Colonic mucosa (tissue), 4 donors: ENCODE measurements around the gene TTC28. TPM values are rescaled to one million over a fixed set of nuclear protein-coding genes. Genes with fewer than 3 reads are reported as not detected.
A peak's percentile ranks its signal among the peaks of the same experiment; 100 is the strongest.

ENCODE experiments used
- DNase-seq: peaks from one replicate; pipeline ENCODE4 v3.0.0-alpha.2; 2020
- H3K27ac ChIP-seq: fragments of 200-600 bp; one replicate; pipeline ENCODE4 v1.8.0; 2021
- H3K27me3 ChIP-seq: fragments of 200-600 bp; one replicate; pipeline ENCODE4 v1.8.0; 2021
- H3K36me3 ChIP-seq: fragments of 200-600 bp; one replicate; pipeline ENCODE4 v1.8.0; 2021
- H3K4me1 ChIP-seq: fragments of 200-600 bp; one replicate; pipeline ENCODE4 v1.8.0; 2021; ENCODE audit warnings: mild to moderate bottlenecking
- H3K4me3 ChIP-seq: fragments of 200-600 bp; one replicate; pipeline ENCODE4 v1.8.0; 2021
- H3K9ac ChIP-seq, 2 donors: one replicate each; pipeline ENCODE4 v1.7.0; 2013; ENCODE audit warnings: control low read depth in 2 of 2, low read depth in 2 of 2, low read length in 2 of 2
- H3K9me3 ChIP-seq: fragments of 200-600 bp; one replicate; pipeline ENCODE4 v1.8.0; 2021
- intact Hi-C: fragments of 100-400 bp; cut with DNase I; formaldehyde crosslinking; loops from one replicate; pipeline ENCODE4 v1.14.1; 2022
- total RNA-seq, 2 donors: library from RNA; stranded (reverse); fragmentation: NEBNext Ultra II Directional in 1 of 2; extraction: Animal tissue kit (Norgen Biotek cat#: 25700) in 1 of 2; gene quantifications; one replicate each; pipeline ENCODE4 v1.2.1, GENCODE V29; 2021
- TF ChIP-seq, protein P1 (sequence below): fragments of 200-600 bp; IDR thresholded peaks from one replicate; pipeline ENCODE4 v1.8.0; 2022; ENCODE audit warnings: antibody characterized with exemption, mild to moderate bottlenecking
- donor health status: healthy.
- donor health status: DM: no; HTN: no; CAD: no.
- donor health status: DM: no; HTN: no; CAD: no.

TTC28 gene
- total RNA-seq, 2 donors from 2014 or later, result 6.6 to 9.2 TPM

DNA sequence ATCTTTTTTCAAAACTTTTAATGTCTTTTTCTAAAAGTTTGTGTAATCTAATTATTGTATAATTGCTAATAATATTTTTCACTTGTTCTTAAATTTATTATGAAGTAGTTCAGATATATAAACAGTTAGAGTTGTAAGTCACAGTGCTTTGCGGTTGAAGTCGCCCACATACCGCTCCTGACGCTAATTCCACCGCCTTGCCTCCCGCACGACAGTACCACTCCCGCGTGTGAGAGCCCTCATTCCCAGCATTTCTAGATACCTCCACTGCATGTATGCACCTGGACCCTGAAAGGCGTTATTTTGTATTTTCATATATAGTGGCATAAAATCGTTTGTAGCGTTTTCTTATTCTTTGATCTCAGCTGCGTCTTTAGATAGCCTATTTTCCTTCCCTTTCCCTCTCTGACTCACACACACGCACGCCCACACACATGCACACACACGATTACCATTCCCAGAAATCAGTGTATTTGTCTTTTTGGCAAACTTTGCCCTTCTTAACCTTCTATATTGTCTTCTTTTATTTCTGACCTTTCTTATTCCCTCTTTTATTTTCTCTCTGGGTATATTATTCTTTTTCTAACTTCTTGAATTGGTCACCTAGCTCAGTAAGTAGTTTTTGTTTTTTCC, 704.1 kb downstream of the TTC28 start:
- intact Hi-C loops, result no loop called here
- no peak overlapping the region for H3K27ac ChIP-seq
- TF ChIP-seq, protein P1, sequence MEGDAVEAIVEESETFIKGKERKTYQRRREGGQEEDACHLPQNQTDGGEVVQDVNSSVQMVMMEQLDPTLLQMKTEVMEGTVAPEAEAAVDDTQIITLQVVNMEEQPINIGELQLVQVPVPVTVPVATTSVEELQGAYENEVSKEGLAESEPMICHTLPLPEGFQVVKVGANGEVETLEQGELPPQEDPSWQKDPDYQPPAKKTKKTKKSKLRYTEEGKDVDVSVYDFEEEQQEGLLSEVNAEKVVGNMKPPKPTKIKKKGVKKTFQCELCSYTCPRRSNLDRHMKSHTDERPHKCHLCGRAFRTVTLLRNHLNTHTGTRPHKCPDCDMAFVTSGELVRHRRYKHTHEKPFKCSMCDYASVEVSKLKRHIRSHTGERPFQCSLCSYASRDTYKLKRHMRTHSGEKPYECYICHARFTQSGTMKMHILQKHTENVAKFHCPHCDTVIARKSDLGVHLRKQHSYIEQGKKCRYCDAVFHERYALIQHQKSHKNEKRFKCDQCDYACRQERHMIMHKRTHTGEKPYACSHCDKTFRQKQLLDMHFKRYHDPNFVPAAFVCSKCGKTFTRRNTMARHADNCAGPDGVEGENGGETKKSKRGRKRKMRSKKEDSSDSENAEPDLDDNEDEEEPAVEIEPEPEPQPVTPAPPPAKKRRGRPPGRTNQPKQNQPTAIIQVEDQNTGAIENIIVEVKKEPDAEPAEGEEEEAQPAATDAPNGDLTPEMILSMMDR, result no peak

DNA sequence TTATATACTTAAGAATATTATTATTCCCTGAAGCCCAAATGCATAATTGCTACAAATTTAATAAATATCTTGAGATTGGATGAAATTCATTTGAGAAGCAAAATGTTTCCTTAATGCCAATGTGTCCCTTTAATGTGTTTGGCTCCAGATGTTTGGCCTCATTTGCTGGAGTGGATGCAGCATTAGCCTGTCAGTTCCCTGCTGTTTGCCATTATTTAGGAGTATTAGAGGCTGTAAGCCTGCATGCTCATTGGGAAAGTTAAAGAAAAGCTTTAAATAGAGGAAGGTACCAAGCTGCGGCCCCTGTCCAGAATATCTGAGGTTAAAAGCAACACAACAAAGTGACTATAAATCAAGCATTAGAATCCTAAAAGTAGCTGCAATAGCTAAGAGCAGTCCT, 705.8 kb downstream of the TTC28 start:
- no peak for DNase-seq
- intact Hi-C loops, result no loop called here
- TF ChIP-seq, protein P1, result no peak
- no peaks in the 10 kb centered on the region for H3K9me3 ChIP-seq
- H3K27me3 ChIP-seq, result no peaks in the 10 kb centered on the region
- H3K4me3 ChIP-seq, result no peak overlapping the region
- H3K4me1 ChIP-seq, result peaks cover 5% of the 10 kb centered on the region
- no peak overlapping the region for H3K27ac ChIP-seq
- H3K36me3 ChIP-seq, result no peaks in the 10 kb centered on the region
- H3K9ac ChIP-seq, result no peak overlapping the region

More for the DNA sequence above, 704.1 kb downstream of the TTC28 start:
- no peak overlapping the region for H3K4me3 ChIP-seq
- no peak overlapping the region for H3K9ac ChIP-seq
- no peak for DNase-seq
- no peaks in the 10 kb centered on the region for H3K27me3 ChIP-seq
- no peaks in the 10 kb centered on the region for H3K36me3 ChIP-seq
- peaks cover 5% of the 10 kb centered on the region for H3K4me1 ChIP-seq
- H3K9me3 ChIP-seq, result no peaks in the 10 kb centered on the region

DNA sequence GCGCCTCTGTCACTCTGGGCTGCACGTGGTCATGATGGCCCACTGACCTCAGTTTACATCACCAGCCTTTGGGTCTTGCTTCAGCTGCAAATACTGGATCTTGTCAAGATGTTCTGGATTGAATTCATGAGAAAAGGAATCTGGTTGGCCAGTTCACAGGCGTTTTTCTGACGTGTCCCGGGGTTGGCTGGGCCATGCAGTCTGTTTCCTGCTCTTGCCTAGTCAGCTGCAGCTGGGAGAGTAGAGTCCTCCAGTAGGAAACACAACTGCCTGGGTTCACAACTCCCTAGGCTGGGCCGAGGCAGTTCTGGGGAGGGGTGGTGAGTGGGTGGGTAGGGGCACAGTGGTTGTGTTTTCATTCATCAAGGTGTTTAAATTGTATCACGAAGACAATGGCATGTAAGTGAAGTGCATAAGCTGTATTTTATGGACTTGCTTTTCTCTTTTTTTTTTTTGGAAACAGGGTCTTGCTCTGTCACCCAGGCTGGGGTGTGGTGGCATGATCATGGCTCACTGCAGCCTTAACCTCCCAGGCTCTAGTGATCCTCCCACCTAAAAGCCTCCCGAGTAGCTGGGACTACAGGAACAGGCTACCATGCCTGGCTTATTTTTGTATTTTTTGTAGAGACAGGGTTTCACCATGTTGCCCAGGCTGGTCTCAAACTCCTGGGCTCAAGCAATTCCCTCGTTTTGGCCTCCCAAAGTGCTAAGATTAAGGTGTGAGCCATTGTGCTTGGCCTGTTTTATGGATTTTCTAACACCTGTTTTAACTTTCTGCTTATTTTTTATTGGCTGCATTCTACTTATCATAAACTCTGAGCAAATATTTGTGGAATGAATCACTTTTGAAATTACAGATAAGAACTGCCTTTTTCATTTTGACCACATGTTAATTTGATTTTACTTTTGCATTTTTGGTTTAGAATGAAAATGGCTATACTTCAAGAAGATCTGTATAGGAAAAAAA, 706.6 kb downstream of the TTC28 start:
- DNase-seq, result peak; percentile 45
- Histone ChIP-seq H3K9ac (no peak overlapping the region), H3K4me1 (peaks cover 5% of the 10 kb centered on the region), H3K27ac (peak overlapping the region; percentile 37), H3K36me3 (no peaks in the 10 kb centered on the region), H3K4me3 (no peak overlapping the region), H3K27me3 (no peaks in the 10 kb centered on the region), H3K9me3 (no peaks in the 10 kb centered on the region)
- intact Hi-C loops, result no loop called here
- TF ChIP-seq, protein P1, result no peak

DNA sequence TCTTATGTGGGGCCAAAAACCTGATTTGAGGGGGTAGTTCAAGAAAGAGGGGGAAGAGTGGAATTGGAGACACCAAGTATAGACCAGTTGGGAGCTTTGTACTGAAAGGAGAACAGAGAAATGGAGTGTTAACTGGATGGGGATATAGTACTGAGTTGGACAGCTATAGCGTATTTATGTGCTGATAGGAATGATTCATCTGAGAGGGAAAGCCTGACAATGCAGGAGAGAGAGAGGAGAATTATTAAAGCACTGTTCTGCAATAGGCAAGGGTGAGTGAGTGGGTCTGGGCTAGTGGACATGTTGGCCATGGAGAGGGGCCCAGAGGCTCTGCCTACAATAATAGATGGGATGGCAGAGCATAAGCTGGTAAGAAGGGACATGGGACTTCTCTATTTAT, 707.7 kb downstream of the TTC28 start:
- H3K27ac ChIP-seq, result no peak overlapping the region
- intact Hi-C loops, result no loop called here
- no peaks in the 10 kb centered on the region for H3K27me3 ChIP-seq
- H3K9ac ChIP-seq, result no peak overlapping the region
- DNase-seq, result no peak
- no peak overlapping the region for H3K4me3 ChIP-seq
- H3K4me1 ChIP-seq, result peaks cover 5% of the 10 kb centered on the region
- no peaks in the 10 kb centered on the region for H3K36me3 ChIP-seq
- TF ChIP-seq, protein P1, result no peak
- no peaks in the 10 kb centered on the region for H3K9me3 ChIP-seq

DNA sequence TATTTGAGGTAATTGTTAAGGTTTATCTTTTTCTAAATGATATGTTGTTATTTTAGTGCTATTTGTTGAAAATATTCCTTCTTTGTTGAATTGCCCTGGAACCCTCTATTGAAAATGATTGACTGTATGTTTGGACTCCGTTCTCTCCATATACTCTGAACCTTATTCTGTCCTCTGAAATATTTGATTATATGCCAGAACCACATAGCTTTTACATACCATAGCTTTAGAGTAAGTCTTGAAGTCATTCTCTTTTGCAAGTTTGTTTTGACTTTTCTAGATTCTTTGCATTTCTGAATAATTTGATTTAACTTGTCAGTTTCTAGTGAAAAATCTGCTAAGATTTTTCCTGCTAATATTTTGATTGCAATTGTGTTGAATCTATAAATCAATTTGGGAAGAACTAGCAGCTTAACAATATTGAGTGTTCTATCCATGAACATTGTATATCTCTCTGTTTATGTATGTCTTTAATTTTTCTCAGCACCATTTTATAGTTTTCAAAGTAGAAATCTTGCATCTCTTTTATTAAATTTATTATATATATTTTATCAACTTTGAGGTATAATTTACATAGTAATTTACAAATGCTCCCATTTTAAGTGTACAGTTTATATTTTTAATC, 708.9 kb downstream of the TTC28 start:
- no peaks in the 10 kb centered on the region for H3K9me3 ChIP-seq
- no peak for DNase-seq
- no peaks in the 10 kb centered on the region for H3K27me3 ChIP-seq
- H3K27ac ChIP-seq, result no peak overlapping the region
- no peak overlapping the region for H3K4me3 ChIP-seq
- TF ChIP-seq, protein P1, result no peak
- H3K36me3 ChIP-seq, result no peaks in the 10 kb centered on the region
- H3K4me1 ChIP-seq, result peaks cover 5% of the 10 kb centered on the region
- H3K9ac ChIP-seq, result no peak overlapping the region
- intact Hi-C loops, result no loop called here
